ENCODE measurements around the gene CDC34. TPM values are rescaled to one million over a fixed set of nuclear protein-coding genes. Genes with fewer than 3 reads are reported as not detected.
A peak's percentile ranks its signal among the peaks of the same experiment; 100 is the strongest.

Gene CDC34
- total and polyA plus RNA-seq, 4 donors: 19.2 to 83.8 (median 41.7) TPM

GRCh38 chr19:575527-576506 lies 44.3 kb downstream of the CDC34 start:
- H3K27me3 ChIP-seq (ENCODE audit: control insufficient read depth in 4 of 4, insufficient read depth in 4 of 4, low read length in 3 of 4): no peaks in the 10 kb centered on the region
- peaks cover 23 to 40% (median 34%) of the 10 kb centered on the region in 4 donors for H3K4me1 ChIP-seq (ENCODE audit: control insufficient read depth in 4 of 4, insufficient read depth in 4 of 4, low read length in 3 of 4)
- H3K4me3 ChIP-seq (ENCODE audit: low read depth in 1 of 3, low read length in 3 of 3): peak overlapping the region in 2 of 3 donors; percentile 37 to 38
- no peak overlapping the region for H3K9ac ChIP-seq (ENCODE audit: low read depth in 1 of 2, low read length in 2 of 2)
- H3K27ac ChIP-seq (ENCODE audit: low read depth in 1 of 2, low read length in 2 of 2): peak overlapping the region in 1 of 2 donors; percentile 84
- DNase-seq (ENCODE audit: low spot score): peak; percentile 80
- TF ChIP-seq FOXA2 (IDR thresholded peaks at IDR 0.05) (no peak), YY1 (IDR thresholded peaks at IDR 0.05) (no peak), RAD21 (IDR thresholded peaks at IDR 0.05) (no peak), HNF4G (IDR thresholded peaks at IDR 0.05) (no peak), CTCF (IDR thresholded peaks at IDR 0.05; ENCODE audit: low read depth, low read length, missing input control) (no peak), SP1 (IDR thresholded peaks at IDR 0.05) (no peak), ATF3 (IDR thresholded peaks at IDR 0.05) (no peak), REST (IDR thresholded peaks at IDR 0.05) (no peak), FOXA1 (IDR thresholded peaks at IDR 0.05) (no peak), TAF1 (conservative IDR thresholded peaks at IDR 0.05) (no peak), RXRA (IDR thresholded peaks at IDR 0.05) (no peak), JUND (IDR thresholded peaks at IDR 0.05) (no peak), ZBTB33 (IDR thresholded peaks at IDR 0.05) (no peak)
- 65% methylated on average over 38 of the region's 38 CpGs for WGBS
- no peaks in the 10 kb centered on the region for H3K9me3 ChIP-seq (ENCODE audit: control insufficient read depth in 4 of 4, low read length in 3 of 4)
- peaks cover 5 to 8% (median 7%) of the 10 kb centered on the region in 4 donors for H3K36me3 ChIP-seq (ENCODE audit: control insufficient read depth in 4 of 4, insufficient read depth in 3 of 4, low read depth in 1 of 4, low read length in 3 of 4)

Measured in liver (tissue), 9 donors.